ENCODE measurements around the gene ANKRD13D.

Gene ANKRD13D

DNA sequence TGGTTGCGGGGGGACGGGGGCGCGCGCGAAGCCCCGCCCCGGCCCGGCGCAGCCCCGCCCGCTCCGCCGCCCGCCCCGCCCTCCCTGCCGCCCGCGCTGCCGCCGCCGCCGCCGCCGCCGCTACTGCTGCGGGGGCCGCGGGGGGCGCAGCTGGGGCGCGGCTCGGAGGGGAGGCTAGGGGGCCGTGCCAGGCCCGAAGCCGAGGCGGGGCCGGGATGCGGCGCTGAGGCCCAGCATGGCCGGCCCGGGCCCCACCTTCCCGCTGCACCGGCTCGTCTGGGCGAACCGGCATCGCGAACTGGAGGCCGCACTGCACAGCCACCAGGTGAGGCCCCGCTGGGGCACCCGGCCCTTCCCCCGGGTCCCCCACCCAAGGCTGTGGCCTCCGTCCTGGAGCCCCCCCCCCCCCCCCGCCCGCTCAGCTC is at the start of gene ANKRD13D:
TSS of gene ANKRD13D (plus strand) at position 78 of the 425 bp plus-strand sequence. CDS start at position 236, 158 bp downstream.
- no peaks in the 10 kb centered on the region for H3K27me3 ChIP-seq (ENCODE audit: insufficient read depth, low read depth, severe bottlenecking)
- peak within 1 kb of the TSS; percentile 98 for H3K27ac ChIP-seq
- peaks cover 61% of the 10 kb centered on the region for H3K36me3 ChIP-seq
- TF ChIP-seq, protein P1, sequence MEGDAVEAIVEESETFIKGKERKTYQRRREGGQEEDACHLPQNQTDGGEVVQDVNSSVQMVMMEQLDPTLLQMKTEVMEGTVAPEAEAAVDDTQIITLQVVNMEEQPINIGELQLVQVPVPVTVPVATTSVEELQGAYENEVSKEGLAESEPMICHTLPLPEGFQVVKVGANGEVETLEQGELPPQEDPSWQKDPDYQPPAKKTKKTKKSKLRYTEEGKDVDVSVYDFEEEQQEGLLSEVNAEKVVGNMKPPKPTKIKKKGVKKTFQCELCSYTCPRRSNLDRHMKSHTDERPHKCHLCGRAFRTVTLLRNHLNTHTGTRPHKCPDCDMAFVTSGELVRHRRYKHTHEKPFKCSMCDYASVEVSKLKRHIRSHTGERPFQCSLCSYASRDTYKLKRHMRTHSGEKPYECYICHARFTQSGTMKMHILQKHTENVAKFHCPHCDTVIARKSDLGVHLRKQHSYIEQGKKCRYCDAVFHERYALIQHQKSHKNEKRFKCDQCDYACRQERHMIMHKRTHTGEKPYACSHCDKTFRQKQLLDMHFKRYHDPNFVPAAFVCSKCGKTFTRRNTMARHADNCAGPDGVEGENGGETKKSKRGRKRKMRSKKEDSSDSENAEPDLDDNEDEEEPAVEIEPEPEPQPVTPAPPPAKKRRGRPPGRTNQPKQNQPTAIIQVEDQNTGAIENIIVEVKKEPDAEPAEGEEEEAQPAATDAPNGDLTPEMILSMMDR (IDR thresholded peaks at IDR 0.05; ENCODE audit: low read depth, low read length): 0 out of 2 replicates have a peak, but pooled peaks have one; percentile 4
- H3K4me3 ChIP-seq (ENCODE audit: low read depth, low read length): peak within 1 kb of the TSS; percentile 78
- H3K9me3 ChIP-seq (ENCODE audit: severe bottlenecking): no peaks in the 10 kb centered on the region
- no peak for DNase-seq

DNA sequence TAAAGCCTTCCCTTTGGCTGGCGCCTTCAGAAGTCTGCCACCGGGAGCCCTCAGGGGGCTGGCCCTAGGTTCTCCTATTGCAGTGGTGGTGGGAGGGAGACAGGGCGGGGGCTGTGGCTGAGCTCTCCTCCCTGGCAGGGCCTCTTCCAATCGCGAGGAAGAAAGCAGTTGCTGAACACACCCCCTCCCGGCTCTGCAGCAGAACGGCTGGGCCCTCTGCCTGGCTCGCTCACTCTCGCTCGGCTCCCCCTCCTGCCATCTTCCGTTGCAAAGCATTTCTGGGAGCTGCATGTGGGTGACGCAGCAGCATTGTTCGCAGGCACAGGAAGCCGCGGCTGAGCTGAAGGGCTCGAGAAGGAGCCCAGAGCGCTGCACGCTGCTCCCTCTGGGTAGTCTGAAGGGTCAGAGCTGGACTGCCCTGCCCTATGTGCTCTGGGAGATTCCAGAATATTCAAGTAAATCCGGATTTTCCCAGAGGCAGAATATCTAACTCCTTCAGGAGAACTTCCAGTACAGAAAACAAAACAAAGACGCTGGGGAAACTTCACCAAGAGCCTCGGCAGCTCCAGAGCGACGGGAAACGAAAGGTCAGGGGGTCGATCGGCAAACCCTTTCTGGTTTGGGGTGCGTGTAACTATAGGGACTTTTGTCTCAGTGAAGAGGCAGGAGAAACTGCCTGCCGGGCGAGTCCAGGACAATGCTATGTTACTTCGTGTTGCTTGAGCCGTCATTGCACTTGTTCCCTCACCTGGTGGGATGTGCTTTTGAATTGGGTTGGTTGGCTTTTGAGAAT is 49.1 kb upstream of the ANKRD13D start:
- H3K27ac ChIP-seq: peak overlapping the region; percentile 91
- peaks cover 37% of the 10 kb centered on the region for H3K36me3 ChIP-seq
- peak overlapping the region; percentile 79 for H3K4me3 ChIP-seq (ENCODE audit: low read depth, low read length)

DNA sequence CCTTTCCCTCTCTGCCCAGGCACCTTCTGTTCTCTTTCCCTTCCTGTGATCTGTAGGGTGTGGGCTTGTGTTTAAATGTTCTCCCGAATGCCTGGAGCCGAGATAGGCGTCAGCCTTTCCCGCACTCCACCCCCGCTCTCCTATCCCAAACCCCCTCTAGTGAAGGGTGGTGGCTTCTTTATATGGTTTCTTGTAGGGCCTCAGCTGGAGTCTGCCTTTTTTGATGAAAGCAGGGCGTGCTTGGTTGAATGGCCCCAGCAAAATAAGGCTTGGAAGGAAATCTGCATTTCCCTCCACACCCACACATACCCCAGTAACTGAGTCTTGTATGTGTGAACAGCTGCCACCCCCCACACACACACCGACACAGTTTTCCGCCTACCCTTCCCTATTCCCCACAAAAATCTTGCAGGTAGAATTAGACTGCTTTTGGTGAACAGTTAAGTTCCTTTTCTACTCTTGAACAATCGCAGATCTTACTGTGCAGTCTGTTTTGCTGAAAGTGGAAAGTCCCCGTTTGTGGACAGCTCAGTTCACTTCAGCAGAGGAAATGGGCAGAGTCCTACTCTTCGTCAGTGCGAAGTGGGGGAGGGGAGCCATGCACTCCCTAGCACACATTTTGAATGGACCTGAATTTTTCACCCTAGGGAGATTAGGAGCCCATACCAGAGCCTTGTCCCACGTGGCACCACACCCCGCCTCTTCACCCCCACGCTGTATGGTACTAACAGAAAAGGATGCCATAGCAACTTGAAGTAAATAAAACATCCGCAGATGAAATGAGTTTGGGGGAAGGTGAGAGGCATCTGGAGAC is 48.3 kb upstream of the ANKRD13D start:
- peaks cover 45% of the 10 kb centered on the region for H3K36me3 ChIP-seq
- no peaks in the 10 kb centered on the region for H3K27me3 ChIP-seq (ENCODE audit: insufficient read depth, low read depth, severe bottlenecking)
- peak overlapping the region; percentile 79 for H3K4me3 ChIP-seq (ENCODE audit: low read depth, low read length)
- H3K9me3 ChIP-seq (ENCODE audit: severe bottlenecking): no peaks in the 10 kb centered on the region
- DNase-seq: peak; percentile 33
- TF ChIP-seq, protein P1 (IDR thresholded peaks at IDR 0.05; ENCODE audit: low read depth, low read length): no peak
- H3K27ac ChIP-seq: peak overlapping the region; percentile 91

More for the DNA sequence above, 49.1 kb upstream of the ANKRD13D start:
- TF ChIP-seq, protein P1 (IDR thresholded peaks at IDR 0.05; ENCODE audit: low read depth, low read length): no peak
- no peaks in the 10 kb centered on the region for H3K27me3 ChIP-seq (ENCODE audit: insufficient read depth, low read depth, severe bottlenecking)
- peak; percentile 98 for DNase-seq
- no peaks in the 10 kb centered on the region for H3K9me3 ChIP-seq (ENCODE audit: severe bottlenecking)

DNA sequence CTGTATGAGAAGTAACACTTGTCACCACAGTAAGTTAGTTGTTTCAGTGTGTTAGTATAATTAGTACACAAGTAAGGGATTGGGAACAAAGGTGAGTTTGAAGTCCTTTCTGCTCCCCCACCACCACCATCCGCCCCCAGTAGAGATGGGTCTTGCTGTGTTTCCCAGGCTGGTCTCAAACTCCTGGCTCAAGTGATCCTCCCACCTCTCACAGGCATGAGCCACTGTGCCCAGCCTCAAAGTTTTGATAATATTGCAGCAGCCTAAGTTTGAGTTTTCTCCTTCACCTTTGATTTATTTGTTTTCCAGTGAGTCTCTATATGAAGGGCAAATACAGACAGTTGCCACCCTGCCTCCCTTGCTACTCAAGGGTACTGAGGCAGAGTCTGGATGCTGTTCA is 46.6 kb upstream of the ANKRD13D start:
- Histone ChIP-seq H3K27ac (no peak overlapping the region), H3K36me3 (peaks cover 56% of the 10 kb centered on the region), H3K4me3 (ENCODE audit: low read depth, low read length) (no peak overlapping the region), H3K27me3 (ENCODE audit: insufficient read depth, low read depth, severe bottlenecking) (no peaks in the 10 kb centered on the region), H3K9me3 (ENCODE audit: severe bottlenecking) (no peaks in the 10 kb centered on the region)
- no peak for DNase-seq
- TF ChIP-seq, protein P1 (IDR thresholded peaks at IDR 0.05; ENCODE audit: low read depth, low read length): no peak

DNA sequence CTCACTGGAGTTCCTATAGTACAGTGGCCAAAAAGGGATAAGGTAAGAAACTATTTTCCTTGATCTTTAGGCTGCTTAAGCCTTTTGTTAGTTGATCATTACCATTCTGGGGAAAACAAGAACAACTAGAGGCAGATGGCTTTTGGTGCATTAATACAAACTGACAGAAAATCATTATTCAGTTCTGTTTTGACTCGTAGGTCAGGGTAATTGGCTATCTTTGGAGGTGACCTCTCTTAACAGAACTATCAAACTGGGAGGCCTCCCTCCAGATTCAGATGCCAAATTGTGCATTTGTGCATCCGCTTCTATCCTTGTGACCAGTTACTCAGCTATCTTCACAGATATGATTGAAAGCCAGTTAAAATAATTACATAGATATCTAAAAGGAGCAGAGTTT is 46.1 kb upstream of the ANKRD13D start:
- no peak for DNase-seq
- H3K27me3 ChIP-seq (ENCODE audit: insufficient read depth, low read depth, severe bottlenecking): no peaks in the 10 kb centered on the region
- TF ChIP-seq, protein P1 (IDR thresholded peaks at IDR 0.05; ENCODE audit: low read depth, low read length): no peak
- no peak overlapping the region for H3K4me3 ChIP-seq (ENCODE audit: low read depth, low read length)
- no peak overlapping the region for H3K27ac ChIP-seq
- peaks cover 61% of the 10 kb centered on the region for H3K36me3 ChIP-seq
- H3K9me3 ChIP-seq (ENCODE audit: severe bottlenecking): no peaks in the 10 kb centered on the region
